HepG2 (cell line): ENCODE measurements around the gene RPL35A. TPM values are rescaled to one million over a fixed set of nuclear protein-coding genes. Genes with fewer than 3 reads are reported as not detected.
"Not testable (repeated sequence)": the region's sequence is repeated elsewhere in the genome, so short reads cannot be mapped to it uniquely, and the experiment has no call there.

Experiments used
- ATAC-seq: fragments of 200-7000 bp; cut with Tn5 transposase; 3 replicates; pipeline ENCODE4 v1.9.1; 2020; ENCODE audit warnings: mild to moderate bottlenecking, moderate library complexity
- BruUV-seq: library from RNA; stranded (reverse); fragments of 400-500 nt; replicated peaks from 2 replicates; lab custom pipeline; 2021; lab: Mats Ljungman, UMichigan
- CTCF ChIA-PET: fragments of 300-600 bp; formaldehyde crosslinking; extraction: SDS; loops from one replicate; lab custom pipeline; 2021; ENCODE audit warnings: low total read pairs, inconsistent platforms, low intra/inter-chr PET ratio; lab: Yijun Ruan, JAX
- POLR2A ChIA-PET: fragments of 350-600 bp; sonication (Branson Sonifier 250); formaldehyde crosslinking; loops from one replicate; lab custom pipeline; 2020; ENCODE audit warnings: antibody characterized with exemption, inconsistent platforms; lab: Yijun Ruan, JAX
- DNase-seq: peaks from one replicate; pipeline ENCODE4 v3.0.0-alpha.2; 2015; ENCODE audit warnings: low spot score
- FAIRE-seq: peaks from 3 replicates; lab custom pipeline; 2011; peaks lifted over from hg19 to GRCh38; lab: Jason Lieb, UNC
- H2AFZ ChIP-seq: one replicate; pipeline ENCODE4 v1.6.1; 2011; ENCODE audit warnings: low read length, inconsistent platforms
- H3K27ac ChIP-seq: fragments of 300-600 bp; 3 replicates; pipeline ENCODE4 v1.8.0; 2011; ENCODE audit warnings: mixed run types, mild to moderate bottlenecking, mixed read lengths, low read length, inconsistent platforms; ENCODE audit not compliant: insufficient read depth; ENCODE audit errors: extremely low read length
- H3K27me3 ChIP-seq, 2 experiments: fragments of 200-600 bp in 1 of 2; 2 replicates in 1 of 2; 3 replicates in 1 of 2; pipeline versions ENCODE4 v1.6.0 to v1.8.0; 2011; ENCODE audit warnings: low read length in 2 of 2, mild to moderate bottlenecking in 2 of 2, moderate library complexity in 2 of 2, inconsistent platforms in 1 of 2; ENCODE audit not compliant: insufficient read depth in 2 of 2, control insufficient read depth in 1 of 2
- H3K36me3 ChIP-seq, 2 experiments: fragments of 200-600 bp in 1 of 2; replicated peaks in 1 of 2; 2 replicates in 1 of 2; 3 replicates in 1 of 2; pipeline versions ENCODE4 v1.5.1 to v1.8.0; 2011; ENCODE audit warnings: low read length in 2 of 2, inconsistent platforms in 1 of 2; ENCODE audit not compliant: insufficient read depth in 2 of 2, control insufficient read depth in 1 of 2
- H3K4me1 ChIP-seq: 2 replicates; pipeline ENCODE4 v1.5.1; 2012; ENCODE audit warnings: low read length, inconsistent platforms; ENCODE audit not compliant: insufficient read depth
- H3K4me2 ChIP-seq: 2 replicates; pipeline ENCODE4 v1.6.0; 2011; ENCODE audit warnings: low read depth, low read length, inconsistent platforms
- H3K4me3 ChIP-seq, 3 experiments: fragments of 200-600 bp in 1 of 3; sonication (generic), shearing (Covaris generic) in 1 of 3; replicated peaks in 1 of 3; 2 replicates each; pipeline ENCODE4 v1.5.1; 2011 to 2016; ENCODE audit warnings: low read length in 3 of 3, inconsistent platforms in 2 of 3, low read depth in 2 of 3, mild to moderate bottlenecking in 2 of 3, control low read depth in 1 of 3, mixed read lengths in 1 of 3; ENCODE audit not compliant: insufficient read depth in 1 of 3
- H3K79me2 ChIP-seq: one replicate; pipeline ENCODE4 v1.6.1; 2011; ENCODE audit warnings: low read length, inconsistent platforms; ENCODE audit not compliant: insufficient read depth
- H3K9ac ChIP-seq: 2 replicates; pipeline ENCODE4 v1.6.0; 2011; ENCODE audit warnings: mild to moderate bottlenecking, low read depth, low read length, inconsistent platforms; ENCODE audit not compliant: insufficient read depth
- H3K9me3 ChIP-seq: 2 replicates; pipeline ENCODE4 v1.5.1; 2012; ENCODE audit warnings: mild to moderate bottlenecking, low read length
- H4K20me1 ChIP-seq: 2 replicates; pipeline ENCODE4 v1.6.0; 2011; ENCODE audit warnings: inconsistent platforms, mild to moderate bottlenecking, low read length, moderate library complexity; ENCODE audit not compliant: insufficient read depth
- ATF7 ChIP-seq, 2 experiments: fragments of 450-650 bp in 1 of 2; sonication (generic) in 1 of 2; formaldehyde crosslinking in 1 of 2; IDR thresholded peaks; 2 replicates each; pipeline versions ENCODE4 v1.4.0 to v1.6.1; 2016 to 2020; ENCODE audit warnings: antibody characterized with exemption in 1 of 2, mild to moderate bottlenecking in 1 of 2, missing genetic modification reagents in 1 of 2
- EP300 ChIP-seq, 3 experiments: sonication (generic) in 1 of 3; formaldehyde crosslinking in 1 of 3; IDR thresholded peaks; 2 replicates each; pipeline versions ENCODE4 v1.5.1 to v1.6.1; 2011 to 2020; ENCODE audit warnings: low read depth in 2 of 3, low read length in 2 of 3, borderline replicate concordance in 1 of 3, improper control_type of control experiment in 1 of 3, mild to moderate bottlenecking in 1 of 3, missing genetic modification reagents in 1 of 3, moderate library complexity in 1 of 3
- HNF4A ChIP-seq: sonication (generic); formaldehyde crosslinking; IDR thresholded peaks from 2 replicates; pipeline ENCODE4 v1.4.0; 2020; ENCODE audit warnings: missing genetic modification reagents
- HOMEZ ChIP-seq: IDR thresholded peaks from 2 replicates; pipeline ENCODE4 v1.6.1; 2016; ENCODE audit warnings: low read depth
- NR2F1 ChIP-seq, 2 experiments: fragments of 450-650 bp in 1 of 2; formaldehyde crosslinking in 1 of 2; IDR thresholded peaks; 2 replicates each; pipeline versions ENCODE4 v1.5.0 to v1.6.1; 2016 to 2020; ENCODE audit warnings: mild to moderate bottlenecking in 1 of 2, missing compliant biosample characterization in 1 of 2, missing genetic modification reagents in 1 of 2, moderate library complexity in 1 of 2
- NR2F2 ChIP-seq: IDR thresholded peaks from 2 replicates; pipeline ENCODE4 v1.6.1; 2012; ENCODE audit warnings: low read depth, inconsistent platforms, borderline replicate concordance
- NR2F6 ChIP-seq, 2 experiments: IDR thresholded peaks; 2 replicates each; pipeline ENCODE4 v1.6.1; 2016; ENCODE audit warnings: antibody characterized with exemption in 1 of 2, mild to moderate bottlenecking in 1 of 2
- PAXIP1 ChIP-seq: sonication (generic); formaldehyde crosslinking; conservative IDR thresholded peaks from 2 replicates; pipeline ENCODE4 v1.4.0; 2020; ENCODE audit warnings: mild to moderate bottlenecking, missing genetic modification reagents, moderate library complexity
- SETDB1 ChIP-seq: sonication (generic); formaldehyde crosslinking; IDR thresholded peaks from 2 replicates; pipeline ENCODE4 v1.5.1; 2020; ENCODE audit warnings: missing genetic modification reagents, mild to moderate bottlenecking, borderline replicate concordance
- SOX13 ChIP-seq, 3 experiments: fragments of 450-650 bp in 1 of 3; sonication (generic) in 1 of 3; formaldehyde crosslinking in 1 of 3; IDR thresholded peaks in 2 of 3; conservative IDR thresholded peaks in 1 of 3; 2 replicates each; pipeline versions ENCODE4 v1.5.0 to v1.6.1; 2016 to 2020; ENCODE audit warnings: antibody characterized with exemption in 1 of 3, mild to moderate bottlenecking in 1 of 3, missing compliant biosample characterization in 1 of 3, missing genetic modification reagents in 1 of 3, moderate library complexity in 1 of 3
- SOX6 ChIP-seq, 2 experiments: fragments of 450-650 bp in 1 of 2; sonication (generic) in 1 of 2; formaldehyde crosslinking in 1 of 2; IDR thresholded peaks; 2 replicates each; pipeline versions ENCODE4 v1.4.0 to v1.6.1; 2017 to 2020; ENCODE audit warnings: antibody characterized with exemption in 1 of 2, mild to moderate bottlenecking in 1 of 2, missing genetic modification reagents in 1 of 2
- TFE3 ChIP-seq: IDR thresholded peaks from 2 replicates; pipeline ENCODE4 v1.6.1; 2016
- TOPORS ChIP-seq: sonication (generic); formaldehyde crosslinking; IDR thresholded peaks from 2 replicates; pipeline ENCODE4 v1.8.0; 2023; ENCODE audit warnings: mild to moderate bottlenecking, missing genetic modification reagents
- ZMYM2 ChIP-seq: sonication (generic); formaldehyde crosslinking; IDR thresholded peaks from 2 replicates; pipeline ENCODE4 v1.8.0; 2022; ENCODE audit warnings: mild to moderate bottlenecking, missing genetic modification reagents
- WGBS: methylation state at CpG from one replicate; pipeline ENCODE4 v1.1.6; 2017; ENCODE audit warnings: low lambda C conversion rate; 5-methylcytosine and 5-hydroxymethylcytosine counted together
- in situ Hi-C: cut with HindIII; loops from 2 replicates; pipeline ENCODE4 v1.10.0; 2017; ENCODE audit warnings: low pct_unique_long_range_greater_than_20kb; ENCODE audit not compliant: extremely low pct_ligation_motif_present
- intact Hi-C: fragments of 100-400 bp; cut with micrococcal nuclease; formaldehyde crosslinking; loops from one replicate; pipeline ENCODE4 v1.10.0; 2022; ENCODE audit not compliant: unreplicated experiment
- polyA plus RNA-seq, 8 experiments: library from polyadenylated mRNA; depleted of rRNA in 3 of 8; stranded (reverse) in 7 of 8; unstranded in 1 of 8; fragments of >200 nt; fragmentation: Illumina TruSeq in 4 of 8; extraction: Trizol in 4 of 8; gene quantifications; 2 replicates each; pipeline versions ENCODE4 v1.2.1 to v1.2.3, GENCODE V29; 2011 to 2016; ENCODE audit warnings: low read depth in 4 of 8, missing spikeins in 1 of 8, mixed read lengths in 1 of 8; ENCODE audit not compliant: insufficient read depth in 1 of 8
- total RNA-seq, 5 experiments: library from RNA; depleted of rRNA; stranded (reverse); fragments of >200 nt; fragmentation: Illumina TruSeq; extraction: Trizol; gene quantifications; 2 replicates each; pipeline ENCODE4 v1.2.3, GENCODE V29; 2016; ENCODE audit warnings: low read depth in 1 of 5

RPL35A gene
- total and polyA plus RNA-seq, 2 of the 13 experiments (the other 11 are each of a cell fraction or from before 2014, with no cell fraction given) = 1,001 to 1,582 TPM

- H3K4me3 ChIP-seq; H3K4me2 ChIP-seq; FAIRE-seq; H3K9ac ChIP-seq; POLR2A ChIA-PET; CTCF ChIA-PET; BruUV-seq; in situ Hi-C loops; H4K20me1 ChIP-seq; H3K79me2 ChIP-seq; H3K9me3 ChIP-seq; H3K27me3 ChIP-seq; intact Hi-C loops; H3K27ac ChIP-seq; H2AFZ ChIP-seq; ATAC-seq; H3K36me3 ChIP-seq; DNase-seq; TF ChIP-seq EP300 (CRISPR knock-in tag; IDR thresholded peaks at IDR 0.05; ENCODE audit: borderline replicate concordance); SOX13 (IDR thresholded peaks at IDR 0.05); NR2F6 (CRISPR knock-in tag; IDR thresholded peaks at IDR 0.05); SOX6 (IDR thresholded peaks at IDR 0.05); ATF7 (CRISPR knock-in tag; IDR thresholded peaks at IDR 0.05): not testable (repeated sequence)
- peaks cover 21% of the 10 kb centered on the region for H3K4me1 ChIP-seq
- WGBS = 50% methylated on average over 8 of the region's 8 CpGs
- 0 out of 2 replicates have a peak, but pooled peaks have one; percentile 15 for TF ChIP-seq TFE3
- TF ChIP-seq EP300 (IDR thresholded peaks at IDR 0.05; ENCODE audit: low read depth in 2 of 2, low read length in 2 of 2) = peak in 1 of 2 experiments; percentile 13; a peak in 1 of 4 replicates
- peak; percentile 58; the same call in 1 of the 2 replicates for TF ChIP-seq ZMYM2 (CRISPR knock-in tag)
- TF ChIP-seq NR2F1 (CRISPR knock-in tag; IDR thresholded peaks at IDR 0.05) = peak in 1 of 2 experiments; percentile 62; a peak in 1 of 4 replicates
- TF ChIP-seq TOPORS (CRISPR knock-in tag) = peak; percentile 58; the same call in 1 of the 2 replicates
- 0 out of 4 replicates have a peak, but pooled peaks of 1 of the 2 experiments have one; percentile 35 for TF ChIP-seq SOX13 (CRISPR knock-in tag; conservative IDR thresholded peaks at IDR 0.05 in 1 of 2, IDR thresholded peaks at IDR 0.05 in 1 of 2)
- TF ChIP-seq HOMEZ (CRISPR knock-in tag) = peak; percentile 26; the same call in 1 of the 2 replicates
- peak; percentile 63 for TF ChIP-seq NR2F6 (IDR thresholded peaks at IDR 0.05)
- TF ChIP-seq PAXIP1 (CRISPR knock-in tag) = 0 out of 2 replicates have a peak, but pooled peaks have one; percentile 29
- peak; percentile 16; the same call in 1 of the 2 replicates for TF ChIP-seq SOX6 (CRISPR knock-in tag; IDR thresholded peaks at IDR 0.05)
- TF ChIP-seq NR2F2 = peak; percentile 65
- peak; percentile 49 for TF ChIP-seq ATF7 (IDR thresholded peaks at IDR 0.05)
- peak; percentile 28; the same call in 1 of the 2 replicates for TF ChIP-seq HNF4A
- TF ChIP-seq SETDB1 (CRISPR knock-in tag) = peak; percentile 95
Measured at GRCh38 chr3:197967337-197967989, 17.5 kb downstream of the RPL35A start.
